ENCODE results near the gene SF3B5. TPM values are rescaled to one million over a fixed set of nuclear protein-coding genes. Genes with fewer than 3 reads are reported as not detected.

Gene SF3B5
- total and polyA plus RNA-seq, 2 of the 8 experiments (the other 6 are each of a cell fraction or from before 2014, with no cell fraction given), result 195 to 588 TPM

DNA sequence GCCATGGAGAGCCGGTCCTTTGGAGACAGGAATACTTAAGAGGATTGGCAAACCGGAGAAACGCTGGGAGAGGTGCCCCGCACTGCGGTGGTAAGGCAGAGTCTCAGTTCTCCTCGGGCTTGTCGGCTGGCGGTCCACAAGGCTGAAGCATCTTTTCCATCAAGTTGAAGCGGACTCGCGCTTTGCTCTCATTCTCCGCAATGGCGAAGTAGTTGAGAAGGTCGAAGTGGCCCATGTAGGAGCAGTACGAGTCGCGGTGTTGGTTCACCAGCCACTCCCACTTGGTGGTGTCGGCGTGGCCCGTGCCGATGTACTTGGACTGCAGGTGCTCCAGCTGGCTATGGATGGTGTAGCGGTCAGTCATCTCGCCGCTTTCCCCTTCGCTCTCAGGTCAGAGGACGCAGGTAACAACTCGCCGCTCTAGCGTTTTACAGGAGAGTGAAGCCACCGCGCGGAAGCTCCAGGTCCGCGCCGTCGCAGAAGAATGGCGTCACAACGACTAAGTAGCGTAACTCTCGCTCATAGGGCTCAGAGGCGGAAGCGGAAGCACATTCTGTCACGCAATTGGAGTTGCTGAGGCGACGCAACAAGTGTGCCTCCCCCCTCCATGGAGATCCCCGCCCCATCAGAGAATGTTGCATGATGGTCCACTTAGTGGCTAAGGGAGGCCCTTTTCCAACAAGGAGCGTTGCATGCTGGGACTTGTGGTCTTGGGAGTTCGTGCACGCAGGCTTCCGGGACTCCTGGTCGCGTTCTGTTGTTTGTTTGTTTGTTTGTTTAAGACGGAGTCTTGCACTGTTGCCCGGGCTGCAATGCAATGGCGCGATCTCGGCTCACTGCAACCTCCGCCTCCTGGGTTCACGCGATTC is at the start of gene SF3B5 (continued):
- TF ChIP-seq, protein P1, sequence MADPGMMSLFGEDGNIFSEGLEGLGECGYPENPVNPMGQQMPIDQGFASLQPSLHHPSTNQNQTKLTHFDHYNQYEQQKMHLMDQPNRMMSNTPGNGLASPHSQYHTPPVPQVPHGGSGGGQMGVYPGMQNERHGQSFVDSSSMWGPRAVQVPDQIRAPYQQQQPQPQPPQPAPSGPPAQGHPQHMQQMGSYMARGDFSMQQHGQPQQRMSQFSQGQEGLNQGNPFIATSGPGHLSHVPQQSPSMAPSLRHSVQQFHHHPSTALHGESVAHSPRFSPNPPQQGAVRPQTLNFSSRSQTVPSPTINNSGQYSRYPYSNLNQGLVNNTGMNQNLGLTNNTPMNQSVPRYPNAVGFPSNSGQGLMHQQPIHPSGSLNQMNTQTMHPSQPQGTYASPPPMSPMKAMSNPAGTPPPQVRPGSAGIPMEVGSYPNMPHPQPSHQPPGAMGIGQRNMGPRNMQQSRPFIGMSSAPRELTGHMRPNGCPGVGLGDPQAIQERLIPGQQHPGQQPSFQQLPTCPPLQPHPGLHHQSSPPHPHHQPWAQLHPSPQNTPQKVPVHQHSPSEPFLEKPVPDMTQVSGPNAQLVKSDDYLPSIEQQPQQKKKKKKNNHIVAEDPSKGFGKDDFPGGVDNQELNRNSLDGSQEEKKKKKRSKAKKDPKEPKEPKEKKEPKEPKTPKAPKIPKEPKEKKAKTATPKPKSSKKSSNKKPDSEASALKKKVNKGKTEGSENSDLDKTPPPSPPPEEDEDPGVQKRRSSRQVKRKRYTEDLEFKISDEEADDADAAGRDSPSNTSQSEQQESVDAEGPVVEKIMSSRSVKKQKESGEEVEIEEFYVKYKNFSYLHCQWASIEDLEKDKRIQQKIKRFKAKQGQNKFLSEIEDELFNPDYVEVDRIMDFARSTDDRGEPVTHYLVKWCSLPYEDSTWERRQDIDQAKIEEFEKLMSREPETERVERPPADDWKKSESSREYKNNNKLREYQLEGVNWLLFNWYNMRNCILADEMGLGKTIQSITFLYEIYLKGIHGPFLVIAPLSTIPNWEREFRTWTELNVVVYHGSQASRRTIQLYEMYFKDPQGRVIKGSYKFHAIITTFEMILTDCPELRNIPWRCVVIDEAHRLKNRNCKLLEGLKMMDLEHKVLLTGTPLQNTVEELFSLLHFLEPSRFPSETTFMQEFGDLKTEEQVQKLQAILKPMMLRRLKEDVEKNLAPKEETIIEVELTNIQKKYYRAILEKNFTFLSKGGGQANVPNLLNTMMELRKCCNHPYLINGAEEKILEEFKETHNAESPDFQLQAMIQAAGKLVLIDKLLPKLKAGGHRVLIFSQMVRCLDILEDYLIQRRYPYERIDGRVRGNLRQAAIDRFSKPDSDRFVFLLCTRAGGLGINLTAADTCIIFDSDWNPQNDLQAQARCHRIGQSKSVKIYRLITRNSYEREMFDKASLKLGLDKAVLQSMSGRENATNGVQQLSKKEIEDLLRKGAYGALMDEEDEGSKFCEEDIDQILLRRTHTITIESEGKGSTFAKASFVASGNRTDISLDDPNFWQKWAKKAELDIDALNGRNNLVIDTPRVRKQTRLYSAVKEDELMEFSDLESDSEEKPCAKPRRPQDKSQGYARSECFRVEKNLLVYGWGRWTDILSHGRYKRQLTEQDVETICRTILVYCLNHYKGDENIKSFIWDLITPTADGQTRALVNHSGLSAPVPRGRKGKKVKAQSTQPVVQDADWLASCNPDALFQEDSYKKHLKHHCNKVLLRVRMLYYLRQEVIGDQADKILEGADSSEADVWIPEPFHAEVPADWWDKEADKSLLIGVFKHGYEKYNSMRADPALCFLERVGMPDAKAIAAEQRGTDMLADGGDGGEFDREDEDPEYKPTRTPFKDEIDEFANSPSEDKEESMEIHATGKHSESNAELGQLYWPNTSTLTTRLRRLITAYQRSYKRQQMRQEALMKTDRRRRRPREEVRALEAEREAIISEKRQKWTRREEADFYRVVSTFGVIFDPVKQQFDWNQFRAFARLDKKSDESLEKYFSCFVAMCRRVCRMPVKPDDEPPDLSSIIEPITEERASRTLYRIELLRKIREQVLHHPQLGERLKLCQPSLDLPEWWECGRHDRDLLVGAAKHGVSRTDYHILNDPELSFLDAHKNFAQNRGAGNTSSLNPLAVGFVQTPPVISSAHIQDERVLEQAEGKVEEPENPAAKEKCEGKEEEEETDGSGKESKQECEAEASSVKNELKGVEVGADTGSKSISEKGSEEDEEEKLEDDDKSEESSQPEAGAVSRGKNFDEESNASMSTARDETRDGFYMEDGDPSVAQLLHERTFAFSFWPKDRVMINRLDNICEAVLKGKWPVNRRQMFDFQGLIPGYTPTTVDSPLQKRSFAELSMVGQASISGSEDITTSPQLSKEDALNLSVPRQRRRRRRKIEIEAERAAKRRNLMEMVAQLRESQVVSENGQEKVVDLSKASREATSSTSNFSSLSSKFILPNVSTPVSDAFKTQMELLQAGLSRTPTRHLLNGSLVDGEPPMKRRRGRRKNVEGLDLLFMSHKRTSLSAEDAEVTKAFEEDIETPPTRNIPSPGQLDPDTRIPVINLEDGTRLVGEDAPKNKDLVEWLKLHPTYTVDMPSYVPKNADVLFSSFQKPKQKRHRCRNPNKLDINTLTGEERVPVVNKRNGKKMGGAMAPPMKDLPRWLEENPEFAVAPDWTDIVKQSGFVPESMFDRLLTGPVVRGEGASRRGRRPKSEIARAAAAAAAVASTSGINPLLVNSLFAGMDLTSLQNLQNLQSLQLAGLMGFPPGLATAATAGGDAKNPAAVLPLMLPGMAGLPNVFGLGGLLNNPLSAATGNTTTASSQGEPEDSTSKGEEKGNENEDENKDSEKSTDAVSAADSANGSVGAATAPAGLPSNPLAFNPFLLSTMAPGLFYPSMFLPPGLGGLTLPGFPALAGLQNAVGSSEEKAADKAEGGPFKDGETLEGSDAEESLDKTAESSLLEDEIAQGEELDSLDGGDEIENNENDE (IDR thresholded peaks at IDR 0.05; ENCODE audit: insufficient replicate concordance, low read length), result no peak
- no peak for TF ChIP-seq MAFK (IDR thresholded peaks at IDR 0.05; ENCODE audit: low read depth, low read length)
- TF ChIP-seq ATF2 (IDR thresholded peaks at IDR 0.05; ENCODE audit: low read length), result no peak
- TF ChIP-seq SIN3A (conservative IDR thresholded peaks at IDR 0.05 in 1 of 2, IDR thresholded peaks at IDR 0.05 in 1 of 2; ENCODE audit: low read depth in 1 of 2, low read length in 2 of 2), result peak; percentile 86 to 94; a peak in 3 of 4 replicates
- no peak for TF ChIP-seq RFX5 (IDR thresholded peaks at IDR 0.05; ENCODE audit: borderline replicate concordance, low read depth, low read length)
- no peak for TF ChIP-seq SP2 (IDR thresholded peaks at IDR 0.05; ENCODE audit: low read length)
- peak; percentile 77 for TF ChIP-seq SRF (IDR thresholded peaks at IDR 0.05; ENCODE audit: low read depth, low read length)
